HepG2 (cell line): ENCODE data around the gene MTHFSD. TPM values are rescaled to one million over a fixed set of nuclear protein-coding genes. Genes with fewer than 3 reads are reported as not detected.

ENCODE experiments used
- BORCS8-MEF2B ChIP-seq: sonication (generic); formaldehyde crosslinking; IDR thresholded peaks from 2 replicates; pipeline ENCODE4 v1.8.0; 2022; ENCODE audit warnings: mild to moderate bottlenecking, missing genetic modification reagents
- CENPT ChIP-seq: sonication (generic); formaldehyde crosslinking; IDR thresholded peaks from 2 replicates; pipeline ENCODE4 v1.8.0; 2022; ENCODE audit warnings: low read depth, mild to moderate bottlenecking, moderate library complexity, missing genetic modification reagents
- DMAP1 ChIP-seq: IDR thresholded peaks from 2 replicates; pipeline ENCODE4 v1.6.1; 2016
- HOXA3 ChIP-seq: sonication (generic); formaldehyde crosslinking; IDR thresholded peaks from 2 replicates; pipeline ENCODE4 v1.5.0; 2020; ENCODE audit warnings: missing genetic modification reagents
- LCORL ChIP-seq, 2 experiments: fragments of 450-650 bp in 1 of 2; sonication (generic) in 1 of 2; formaldehyde crosslinking in 1 of 2; IDR thresholded peaks; 2 replicates each; pipeline versions ENCODE4 v1.5.0 to v1.6.1; 2017 to 2020; ENCODE audit warnings: antibody characterized with exemption in 1 of 2, missing genetic modification reagents in 1 of 2
- MAZ ChIP-seq, 2 experiments: sonication (generic) in 1 of 2; formaldehyde crosslinking in 1 of 2; IDR thresholded peaks; 2 replicates each; pipeline versions ENCODE4 v1.5.0 to v1.6.1; 2012 to 2020; ENCODE audit warnings: low read depth in 2 of 2, mild to moderate bottlenecking in 2 of 2, borderline replicate concordance in 1 of 2, improper control_type of control experiment in 1 of 2, low read length in 1 of 2, missing genetic modification reagents in 1 of 2, moderate library complexity in 1 of 2
- NFE2 ChIP-seq: sonication (generic); formaldehyde crosslinking; IDR thresholded peaks from 2 replicates; pipeline ENCODE4 v1.4.0; 2020; ENCODE audit warnings: missing genetic modification reagents
- NR1H2 ChIP-seq: sonication (generic); formaldehyde crosslinking; IDR thresholded peaks from 2 replicates; pipeline ENCODE4 v1.8.1; 2022; ENCODE audit warnings: low read depth, missing genetic modification reagents, borderline replicate concordance
- POLR2AphosphoS5 ChIP-seq: IDR thresholded peaks from 2 replicates; pipeline ENCODE4 v1.6.1; 2012; ENCODE audit warnings: low read depth, low read length
- RFXAP ChIP-seq: sonication (generic); formaldehyde crosslinking; IDR thresholded peaks from 2 replicates; pipeline ENCODE4 v1.4.0; 2020; ENCODE audit warnings: missing genetic modification reagents, borderline replicate concordance
- SALL1 ChIP-seq: sonication (generic); formaldehyde crosslinking; IDR thresholded peaks from 2 replicates; pipeline ENCODE4 v1.8.0; 2022; ENCODE audit warnings: mild to moderate bottlenecking, missing genetic modification reagents
- ZBTB20 ChIP-seq: sonication (generic); formaldehyde crosslinking; IDR thresholded peaks from 2 replicates; pipeline ENCODE4 v1.8.1; 2023; ENCODE audit warnings: missing genetic modification reagents, low read depth, mild to moderate bottlenecking, borderline replicate concordance
- ZC3H4 ChIP-seq: sonication (generic); formaldehyde crosslinking; IDR thresholded peaks from 2 replicates; pipeline ENCODE4 v1.4.0; 2020; ENCODE audit warnings: missing genetic modification reagents, borderline replicate concordance
- ZMAT3 ChIP-seq: sonication (generic); formaldehyde crosslinking; conservative IDR thresholded peaks from 2 replicates; pipeline ENCODE4 v1.7.0; 2021; ENCODE audit warnings: missing genetic modification reagents
- ZNF333 ChIP-seq: sonication (generic); formaldehyde crosslinking; IDR thresholded peaks from 2 replicates; pipeline ENCODE4 v1.4.0; 2020; ENCODE audit warnings: mild to moderate bottlenecking, missing genetic modification reagents, borderline replicate concordance
- ZNF367 ChIP-seq: sonication (generic); formaldehyde crosslinking; IDR thresholded peaks from 2 replicates; pipeline ENCODE4 v1.4.0; 2020; ENCODE audit warnings: missing genetic modification reagents, borderline replicate concordance
- ZNF7 ChIP-seq: IDR thresholded peaks from 2 replicates; pipeline ENCODE4 v1.6.1; 2016; ENCODE audit warnings: missing biosample characterization, missing genetic modification reagents
- ZNF816 ChIP-seq: sonication (generic); formaldehyde crosslinking; IDR thresholded peaks from 2 replicates; pipeline ENCODE4 v1.8.0; 2022; ENCODE audit warnings: missing genetic modification reagents, mild to moderate bottlenecking, borderline replicate concordance
- ZSCAN31 ChIP-seq: sonication (generic); formaldehyde crosslinking; IDR thresholded peaks from 2 replicates; pipeline ENCODE4 v1.5.0; 2020; ENCODE audit warnings: low read depth, mild to moderate bottlenecking, missing genetic modification reagents
- polyA plus RNA-seq, 8 experiments: library from polyadenylated mRNA; depleted of rRNA in 3 of 8; stranded (reverse) in 7 of 8; unstranded in 1 of 8; fragments of >200 nt; fragmentation: Illumina TruSeq in 4 of 8; extraction: Trizol in 4 of 8; gene quantifications; 2 replicates each; pipeline versions ENCODE4 v1.2.1 to v1.2.3, GENCODE V29; 2011 to 2016; ENCODE audit warnings: low read depth in 4 of 8, missing spikeins in 1 of 8, mixed read lengths in 1 of 8; ENCODE audit not compliant: insufficient read depth in 1 of 8
- total RNA-seq, 5 experiments: library from RNA; depleted of rRNA; stranded (reverse); fragments of >200 nt; fragmentation: Illumina TruSeq; extraction: Trizol; gene quantifications; 2 replicates each; pipeline ENCODE4 v1.2.3, GENCODE V29; 2016; ENCODE audit warnings: low read depth in 1 of 5
- TF ChIP-seq, protein P1 (sequence below): sonication (generic); formaldehyde crosslinking; conservative IDR thresholded peaks from 2 replicates; pipeline ENCODE4 v1.4.0; 2020; ENCODE audit warnings: missing genetic modification reagents
- TF ChIP-seq, protein P2 (sequence below): sonication (generic); formaldehyde crosslinking; IDR thresholded peaks from 2 replicates; pipeline ENCODE4 v1.8.0; 2022; ENCODE audit warnings: mild to moderate bottlenecking, missing genetic modification reagents; ENCODE audit not compliant: insufficient replicate concordance
- TF ChIP-seq, protein P3 (sequence below): sonication (generic); IDR thresholded peaks from 2 replicates; pipeline ENCODE4 v1.6.1; 2016; ENCODE audit warnings: low read depth, borderline replicate concordance
- TF ChIP-seq, protein P4 (sequence below): sonication (generic); formaldehyde crosslinking; IDR thresholded peaks from 2 replicates; pipeline ENCODE4 v1.5.0; 2020; ENCODE audit warnings: missing genetic modification reagents

Gene MTHFSD
- total and polyA plus RNA-seq, 2 of the 13 experiments (the other 11 are each of a cell fraction or from before 2014, with no cell fraction given): 14.2 to 16.3 TPM

DNA sequence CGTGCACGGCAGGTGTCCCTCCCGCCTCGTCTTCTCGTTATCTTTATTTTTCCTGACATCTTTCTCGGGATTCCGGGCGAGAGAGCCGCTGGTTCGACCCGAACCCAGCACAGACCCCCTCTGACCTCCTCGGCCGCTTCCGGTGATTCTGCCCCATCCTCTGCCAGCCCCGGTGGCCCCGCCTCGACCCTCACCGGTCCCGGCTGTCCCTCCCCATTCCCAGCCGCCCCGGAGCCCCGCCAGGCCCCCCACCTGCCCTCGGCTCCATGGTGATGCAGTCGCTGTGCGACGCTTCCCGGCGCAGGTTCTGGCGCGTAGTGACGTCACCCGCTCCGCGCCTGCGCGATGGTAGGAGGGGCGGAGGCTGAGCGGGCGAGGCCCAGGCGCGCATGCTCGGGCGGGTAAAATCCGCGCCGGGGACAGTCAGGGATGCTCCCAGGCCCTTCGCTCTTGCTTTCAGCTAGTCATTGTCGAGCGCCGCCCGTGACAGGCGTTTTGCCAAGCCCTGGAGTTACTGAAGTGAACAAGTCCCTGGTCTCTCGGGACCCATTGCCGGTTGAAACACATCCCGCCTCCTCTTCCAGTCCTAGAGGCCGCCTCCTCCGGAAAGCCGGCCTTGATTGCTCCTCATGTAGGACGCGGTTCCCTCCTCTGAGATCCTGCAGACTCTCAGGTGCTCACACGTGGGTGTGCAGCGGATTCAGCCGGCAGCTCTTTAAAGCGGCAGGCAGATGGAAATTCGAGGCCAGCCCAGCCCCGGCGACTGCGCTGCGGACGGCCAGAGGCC, at the start of gene MTHFSD (continued):
- TF ChIP-seq, protein P1, sequence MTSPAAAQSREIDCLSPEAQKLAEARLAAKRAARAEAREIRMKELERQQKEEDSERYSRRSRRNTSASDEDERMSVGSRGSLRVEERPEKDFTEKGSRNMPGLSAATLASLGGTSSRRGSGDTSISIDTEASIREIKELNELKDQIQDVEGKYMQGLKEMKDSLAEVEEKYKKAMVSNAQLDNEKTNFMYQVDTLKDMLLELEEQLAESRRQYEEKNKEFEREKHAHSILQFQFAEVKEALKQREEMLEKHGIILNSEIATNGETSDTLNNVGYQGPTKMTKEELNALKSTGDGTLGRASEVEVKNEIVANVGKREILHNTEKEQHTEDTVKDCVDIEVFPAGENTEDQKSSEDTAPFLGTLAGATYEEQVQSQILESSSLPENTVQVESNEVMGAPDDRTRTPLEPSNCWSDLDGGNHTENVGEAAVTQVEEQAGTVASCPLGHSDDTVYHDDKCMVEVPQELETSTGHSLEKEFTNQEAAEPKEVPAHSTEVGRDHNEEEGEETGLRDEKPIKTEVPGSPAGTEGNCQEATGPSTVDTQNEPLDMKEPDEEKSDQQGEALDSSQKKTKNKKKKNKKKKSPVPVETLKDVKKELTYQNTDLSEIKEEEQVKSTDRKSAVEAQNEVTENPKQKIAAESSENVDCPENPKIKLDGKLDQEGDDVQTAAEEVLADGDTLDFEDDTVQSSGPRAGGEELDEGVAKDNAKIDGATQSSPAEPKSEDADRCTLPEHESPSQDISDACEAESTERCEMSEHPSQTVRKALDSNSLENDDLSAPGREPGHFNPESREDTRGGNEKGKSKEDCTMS: 0 out of 2 replicates have a peak, but pooled peaks have one; percentile 35
- peak; percentile 63; the same call in 1 of the 2 replicates for TF ChIP-seq DMAP1 (CRISPR knock-in tag)
- TF ChIP-seq ZNF7 (CRISPR knock-in tag): no peak
- TF ChIP-seq, protein P2, sequence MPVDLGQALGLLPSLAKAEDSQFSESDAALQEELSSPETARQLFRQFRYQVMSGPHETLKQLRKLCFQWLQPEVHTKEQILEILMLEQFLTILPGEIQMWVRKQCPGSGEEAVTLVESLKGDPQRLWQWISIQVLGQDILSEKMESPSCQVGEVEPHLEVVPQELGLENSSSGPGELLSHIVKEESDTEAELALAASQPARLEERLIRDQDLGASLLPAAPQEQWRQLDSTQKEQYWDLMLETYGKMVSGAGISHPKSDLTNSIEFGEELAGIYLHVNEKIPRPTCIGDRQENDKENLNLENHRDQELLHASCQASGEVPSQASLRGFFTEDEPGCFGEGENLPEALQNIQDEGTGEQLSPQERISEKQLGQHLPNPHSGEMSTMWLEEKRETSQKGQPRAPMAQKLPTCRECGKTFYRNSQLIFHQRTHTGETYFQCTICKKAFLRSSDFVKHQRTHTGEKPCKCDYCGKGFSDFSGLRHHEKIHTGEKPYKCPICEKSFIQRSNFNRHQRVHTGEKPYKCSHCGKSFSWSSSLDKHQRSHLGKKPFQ (CRISPR knock-in tag): no peak
- TF ChIP-seq NR1H2: no peak
- TF ChIP-seq ZNF333 (CRISPR knock-in tag): 0 out of 2 replicates have a peak, but pooled peaks have one; percentile 73
- TF ChIP-seq LCORL (IDR thresholded peaks at IDR 0.05): no peak
- peak; percentile 85 for TF ChIP-seq LCORL (CRISPR knock-in tag; IDR thresholded peaks at IDR 0.05)
- TF ChIP-seq, protein P3, sequence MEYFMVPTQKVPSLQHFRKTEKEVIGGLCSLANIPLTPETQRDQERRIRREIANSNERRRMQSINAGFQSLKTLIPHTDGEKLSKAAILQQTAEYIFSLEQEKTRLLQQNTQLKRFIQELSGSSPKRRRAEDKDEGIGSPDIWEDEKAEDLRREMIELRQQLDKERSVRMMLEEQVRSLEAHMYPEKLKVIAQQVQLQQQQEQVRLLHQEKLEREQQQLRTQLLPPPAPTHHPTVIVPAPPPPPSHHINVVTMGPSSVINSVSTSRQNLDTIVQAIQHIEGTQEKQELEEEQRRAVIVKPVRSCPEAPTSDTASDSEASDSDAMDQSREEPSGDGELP: no peak; the same call in 1 of the 2 replicates
- 0 out of 2 replicates have a peak, but pooled peaks have one; percentile 58 for TF ChIP-seq BORCS8-MEF2B
- TF ChIP-seq ZNF367 (CRISPR knock-in tag): peak; percentile 87; the same call in 1 of the 2 replicates
- peak; percentile 93 for TF ChIP-seq POLR2AphosphoS5
- peak; percentile 91 for TF ChIP-seq MAZ (IDR thresholded peaks at IDR 0.05; ENCODE audit: borderline replicate concordance, low read depth, low read length)
- TF ChIP-seq MAZ (CRISPR knock-in tag; IDR thresholded peaks at IDR 0.05; ENCODE audit: low read depth): peak; percentile 94
- TF ChIP-seq ZBTB20 (CRISPR knock-in tag): peak; percentile 69; the same call in 1 of the 2 replicates
- TF ChIP-seq NFE2 (CRISPR knock-in tag): no peak
- TF ChIP-seq RFXAP (CRISPR knock-in tag): peak; percentile 62; the same call in 1 of the 2 replicates
- no peak for TF ChIP-seq CENPT (CRISPR knock-in tag)
- peak; percentile 97 for TF ChIP-seq HOXA3
- TF ChIP-seq ZNF816 (CRISPR knock-in tag): no peak
- peak; percentile 49; the same call in 1 of the 2 replicates for TF ChIP-seq SALL1 (CRISPR knock-in tag)
- TF ChIP-seq ZMAT3 (CRISPR knock-in tag): peak; percentile 88
- TF ChIP-seq, protein P4, sequence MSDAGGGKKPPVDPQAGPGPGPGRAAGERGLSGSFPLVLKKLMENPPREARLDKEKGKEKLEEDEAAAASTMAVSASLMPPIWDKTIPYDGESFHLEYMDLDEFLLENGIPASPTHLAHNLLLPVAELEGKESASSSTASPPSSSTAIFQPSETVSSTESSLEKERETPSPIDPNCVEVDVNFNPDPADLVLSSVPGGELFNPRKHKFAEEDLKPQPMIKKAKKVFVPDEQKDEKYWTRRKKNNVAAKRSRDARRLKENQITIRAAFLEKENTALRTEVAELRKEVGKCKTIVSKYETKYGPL (CRISPR knock-in tag): no peak
- TF ChIP-seq ZSCAN31 (CRISPR knock-in tag): peak; percentile 82
- peak; percentile 43; the same call in 1 of the 2 replicates for TF ChIP-seq ZC3H4 (CRISPR knock-in tag)
